Activated naive CD4-positive, alpha-beta T cell treated with anti-CD3 and anti-CD28 coated beads, Interleukin-2, amount 50 U/mL, for 72 hours (primary cell): Measurements from ENCODE around the gene C1QTNF3. TPM values are rescaled to one million over a fixed set of nuclear protein-coding genes. Genes with fewer than 3 reads are reported as not detected.
A peak's percentile ranks its signal among the peaks of the same experiment; 100 is the strongest.
"Not testable (repeated sequence)": the region's sequence is repeated elsewhere in the genome, so short reads cannot be mapped to it uniquely, and the experiment has no call there.

Experiments used
- ATAC-seq, 2 donors: fragments of 150-1000 bp; cut with Tn5 transposase; 2 replicates each; pipeline ENCODE4 v1.10.0; 2021; ENCODE audit warnings: mild to moderate bottlenecking in 2 of 2, moderate library complexity in 2 of 2
- DNase-seq, 2 donors: peaks; one replicate each; pipeline ENCODE4 v3.0.0; 2021 to 2022; ENCODE audit warnings: low spot score in 2 of 2
- H3K27ac Mint-ChIP-seq, 2 donors: one replicate each; pipeline ENCODE4 v1.8.0; 2022; ENCODE audit warnings: mild to moderate bottlenecking in 2 of 2, mixed read lengths in 2 of 2
- H3K36me3 Mint-ChIP-seq, 2 donors: one replicate each; pipeline ENCODE4 v1.8.0; 2022; ENCODE audit warnings: mixed read lengths in 2 of 2
- H3K9me3 Mint-ChIP-seq, 2 donors: one replicate each; pipeline ENCODE4 v1.8.0; 2022; ENCODE audit warnings: mixed read lengths in 2 of 2
- total RNA-seq, 2 donors: library from RNA; stranded (reverse); gene quantifications; one replicate each; pipeline ENCODE4 v1.2.3, GENCODE V29; 2022

The C1QTNF3 gene
- 1 to 10 TPM; 2.7 to 3.3 TPM for total RNA-seq

GRCh38 chr5:34043099-34043876 lies at the start of gene C1QTNF3:
C1QTNF3 (minus strand) TSS chr5:34043213; CDS start chr5:34043125, 88 bp downstream.
- no peaks in the 10 kb centered on the region for H3K36me3 Mint-ChIP-seq
- no peaks in the 10 kb centered on the region for H3K9me3 Mint-ChIP-seq
- DNase-seq, result no peak
- H3K27ac Mint-ChIP-seq, result peak within 1 kb of the TSS in 1 of 2 donors; percentile 89
- no peak for ATAC-seq

- not testable (repeated sequence) for ATAC-seq, DNase-seq, H3K9me3 Mint-ChIP-seq, H3K27ac Mint-ChIP-seq, H3K36me3 Mint-ChIP-seq
Observed at GRCh38 chr5:34091039-34091438, 48.0 kb upstream of the C1QTNF3 start.

- not testable (repeated sequence) for H3K36me3 Mint-ChIP-seq, DNase-seq, H3K9me3 Mint-ChIP-seq, ATAC-seq, H3K27ac Mint-ChIP-seq
Observed at GRCh38 chr5:34089802-34090201, 46.8 kb upstream of the C1QTNF3 start.

- H3K27ac Mint-ChIP-seq, H3K9me3 Mint-ChIP-seq, H3K36me3 Mint-ChIP-seq, ATAC-seq, DNase-seq: not testable (repeated sequence)
Observed at GRCh38 chr5:34087728-34088127, 44.7 kb upstream of the C1QTNF3 start.

GRCh38 chr5:34083898-34084297 lies 40.9 kb upstream of the C1QTNF3 start:
- not testable (repeated sequence) for H3K36me3 Mint-ChIP-seq, H3K9me3 Mint-ChIP-seq, H3K27ac Mint-ChIP-seq, ATAC-seq, DNase-seq

- H3K27ac Mint-ChIP-seq, result not testable (repeated sequence)
Observed at GRCh38 chr5:34079505-34079904, 36.5 kb upstream of the C1QTNF3 start.

GRCh38 chr5:34077636-34078035 lies 34.6 kb upstream of the C1QTNF3 start:
- not testable (repeated sequence) for ATAC-seq, H3K36me3 Mint-ChIP-seq

More at GRCh38 chr5:34079505-34079904, 36.5 kb upstream of the C1QTNF3 start:
- DNase-seq, ATAC-seq, H3K9me3 Mint-ChIP-seq, H3K36me3 Mint-ChIP-seq: not testable (repeated sequence)

GRCh38 chr5:34076719-34077364 lies 33.8 kb upstream of the C1QTNF3 start:
- not testable (repeated sequence) for H3K36me3 Mint-ChIP-seq, H3K27ac Mint-ChIP-seq, DNase-seq, H3K9me3 Mint-ChIP-seq, ATAC-seq

More at GRCh38 chr5:34077636-34078035, 34.6 kb upstream of the C1QTNF3 start:
- not testable (repeated sequence) for H3K9me3 Mint-ChIP-seq, DNase-seq, H3K27ac Mint-ChIP-seq

GRCh38 chr5:34074472-34074871 lies 31.5 kb upstream of the C1QTNF3 start:
- not testable (repeated sequence) for DNase-seq, H3K9me3 Mint-ChIP-seq, H3K36me3 Mint-ChIP-seq, H3K27ac Mint-ChIP-seq, ATAC-seq

- DNase-seq, H3K9me3 Mint-ChIP-seq, H3K36me3 Mint-ChIP-seq, ATAC-seq, H3K27ac Mint-ChIP-seq: not testable (repeated sequence)
Observed at GRCh38 chr5:34074071-34074470, 31.1 kb upstream of the C1QTNF3 start.

GRCh38 chr5:34070626-34071025 lies 27.6 kb upstream of the C1QTNF3 start:
- H3K36me3 Mint-ChIP-seq, H3K27ac Mint-ChIP-seq, ATAC-seq, H3K9me3 Mint-ChIP-seq, DNase-seq: not testable (repeated sequence)

- peaks cover 30 to 35% of the 10 kb centered on the region in 2 donors for H3K36me3 Mint-ChIP-seq
- DNase-seq (no peak), ATAC-seq (no peak)
- no peak overlapping the region for H3K27ac Mint-ChIP-seq
- H3K9me3 Mint-ChIP-seq, result peaks cover 7 to 11% of the 10 kb centered on the region in 2 donors
Observed at GRCh38 chr5:34064656-34065055, 21.6 kb upstream of the C1QTNF3 start.

- Mint-ChIP-seq H3K27ac (no peak overlapping the region), H3K9me3 (peaks cover 7 to 11% of the 10 kb centered on the region in 2 donors), H3K36me3 (peaks cover 30 to 35% of the 10 kb centered on the region in 2 donors)
- ATAC-seq, result no peak
- DNase-seq, result no peak
Observed at GRCh38 chr5:34062419-34062818, 19.4 kb upstream of the C1QTNF3 start.

GRCh38 chr5:34061993-34062392 lies 19.0 kb upstream of the C1QTNF3 start:
- ATAC-seq (no peak), DNase-seq (no peak)
- Mint-ChIP-seq H3K27ac (no peak overlapping the region), H3K36me3 (peaks cover 26 to 31% of the 10 kb centered on the region in 2 donors), H3K9me3 (peaks cover 7 to 11% of the 10 kb centered on the region in 2 donors)

- Mint-ChIP-seq H3K36me3 (peaks cover 20 to 27% of the 10 kb centered on the region in 2 donors), H3K9me3 (peaks cover 7 to 9% of the 10 kb centered on the region in 2 donors)
- ATAC-seq, result no peak
Observed at GRCh38 chr5:34059977-34060376, 17.0 kb upstream of the C1QTNF3 start.

GRCh38 chr5:34058532-34058931 lies 15.5 kb upstream of the C1QTNF3 start:
- Mint-ChIP-seq H3K9me3 (peaks cover 4 to 6% of the 10 kb centered on the region in 2 donors), H3K36me3 (peaks cover 5 to 14% of the 10 kb centered on the region in 2 donors), H3K27ac (no peak overlapping the region)
- ATAC-seq, result no peak
- DNase-seq, result no peak

More at GRCh38 chr5:34059977-34060376, 17.0 kb upstream of the C1QTNF3 start:
- H3K27ac Mint-ChIP-seq, result no peak overlapping the region
- DNase-seq, result no peak

GRCh38 chr5:34057569-34057968 lies 14.6 kb upstream of the C1QTNF3 start:
- Mint-ChIP-seq H3K27ac (no peak overlapping the region), H3K36me3 (peaks cover 0 to 8% of the 10 kb centered on the region in 2 donors), H3K9me3 (no peaks in the 10 kb centered on the region)
- ATAC-seq (no peak), DNase-seq (no peak)
